ENCODE results near the gene SYT6.
"Not testable (repeated sequence)": the region's sequence is repeated elsewhere in the genome, so short reads cannot be mapped to it uniquely, and the experiment has no call there.

SYT6 gene

GRCh38 chr1:114075105-114075504 is 78.6 kb downstream of the SYT6 start:
- no peak overlapping the region for H3K4me3 ChIP-seq (ENCODE audit: low read depth, low read length)
- no peak for TF ChIP-seq CTCF (conservative IDR thresholded peaks at IDR 0.05; ENCODE audit: low read depth, low read length)
- DNase-seq (ENCODE audit: low read depth), result no peak

- no peak overlapping the region for H3K4me3 ChIP-seq (ENCODE audit: low read depth, low read length)
- no peak for DNase-seq (ENCODE audit: low read depth)
- no peak for TF ChIP-seq CTCF (conservative IDR thresholded peaks at IDR 0.05; ENCODE audit: low read depth, low read length)
Observed at GRCh38 chr1:114072246-114072645, 81.4 kb downstream of the SYT6 start.

- H3K4me3 ChIP-seq (ENCODE audit: low read depth, low read length); DNase-seq (ENCODE audit: low read depth): not testable (repeated sequence)
Observed at GRCh38 chr1:114069762-114070161, 83.9 kb downstream of the SYT6 start.

GRCh38 chr1:114068684-114069083 is 85.0 kb downstream of the SYT6 start:
- not testable (repeated sequence) for DNase-seq (ENCODE audit: low read depth); H3K4me3 ChIP-seq (ENCODE audit: low read depth, low read length)

- not testable (repeated sequence) for DNase-seq (ENCODE audit: low read depth); H3K4me3 ChIP-seq (ENCODE audit: low read depth, low read length)
Observed at GRCh38 chr1:114065671-114066070, 88.0 kb downstream of the SYT6 start.

GRCh38 chr1:114063544-114063943 is 90.1 kb downstream of the SYT6 start:
- DNase-seq (ENCODE audit: low read depth), result no peak
- no peak for TF ChIP-seq CTCF (conservative IDR thresholded peaks at IDR 0.05; ENCODE audit: low read depth, low read length)
- H3K4me3 ChIP-seq (ENCODE audit: low read depth, low read length), result no peak overlapping the region

GRCh38 chr1:114062477-114063099 is 91.1 kb downstream of the SYT6 start:
- H3K4me3 ChIP-seq (ENCODE audit: low read depth, low read length), result no peak overlapping the region
- TF ChIP-seq CTCF (conservative IDR thresholded peaks at IDR 0.05; ENCODE audit: low read depth, low read length), result no peak
- no peak for DNase-seq (ENCODE audit: low read depth)

- no peak overlapping the region for H3K4me3 ChIP-seq (ENCODE audit: low read depth, low read length)
- TF ChIP-seq CTCF (conservative IDR thresholded peaks at IDR 0.05; ENCODE audit: low read depth, low read length), result no peak
- DNase-seq (ENCODE audit: low read depth), result peak; percentile 15
Observed at GRCh38 chr1:114061121-114061830, 92.4 kb downstream of the SYT6 start.

GRCh38 chr1:114058236-114058635 is 95.4 kb downstream of the SYT6 start:
- DNase-seq (ENCODE audit: low read depth), result not testable (repeated sequence)

More at GRCh38 chr1:114058236-114058635, 95.4 kb downstream of the SYT6 start:
- H3K4me3 ChIP-seq (ENCODE audit: low read depth, low read length), result not testable (repeated sequence)
